Activated CD4-positive, alpha-beta T cell treated with anti-CD3 and anti-CD28 coated beads for 36 hours (primary cell): ENCODE results near the gene KDM8. TPM values are rescaled to one million over a fixed set of nuclear protein-coding genes. Genes with fewer than 3 reads are reported as not detected.
"Not testable (repeated sequence)": the region's sequence is repeated elsewhere in the genome, so short reads cannot be mapped to it uniquely, and the experiment has no call there.

Experiments used
- ATAC-seq: fragments of 200-7000 bp; cut with Tn5 transposase; one replicate; pipeline ENCODE4 v1.10.0; 2021; ENCODE audit warnings: mild to moderate bottlenecking, moderate library complexity
- CTCF ChIA-PET: fragments of 350-600 bp; sonication (Branson Sonifier 250); formaldehyde crosslinking; loops from one replicate; lab custom pipeline; 2021; ENCODE audit warnings: antibody characterized with exemption; lab: Charles Lee
- POLR2A ChIA-PET: fragments of 350-600 bp; sonication (Branson Sonifier 250); formaldehyde crosslinking; loops from one replicate; lab custom pipeline; 2021; ENCODE audit warnings: antibody characterized with exemption, inconsistent platforms; lab: Charles Lee
- DNase-seq: peaks from one replicate; pipeline ENCODE4 v3.0.0-alpha.2; 2020
- H3K27ac Mint-ChIP-seq: one replicate; pipeline ENCODE4 v1.8.0; 2021; ENCODE audit warnings: mixed read lengths
- H3K27me3 Mint-ChIP-seq: one replicate; pipeline ENCODE4 v1.8.0; 2021; ENCODE audit warnings: mixed read lengths
- H3K36me3 Mint-ChIP-seq: one replicate; pipeline ENCODE4 v1.8.0; 2021; ENCODE audit warnings: low read depth, mixed read lengths
- H3K4me1 Mint-ChIP-seq: one replicate; pipeline ENCODE4 v1.8.0; 2021; ENCODE audit warnings: mixed read lengths
- H3K4me3 Mint-ChIP-seq: one replicate; pipeline ENCODE4 v1.8.0; 2021; ENCODE audit warnings: mild to moderate bottlenecking, moderate library complexity, mixed read lengths
- H3K9me3 Mint-ChIP-seq: one replicate; pipeline ENCODE4 v1.8.0; 2021; ENCODE audit warnings: low read depth, mixed read lengths
- intact Hi-C, 2 experiments: fragments of 100-400 bp; cut with DNase I in 1 of 2; cut with micrococcal nuclease in 1 of 2; formaldehyde crosslinking; loops; one replicate each; pipeline versions ENCODE4 v1.14.2 to v1.15.1; 2022 to 2024; cut with DNase I, micrococcal nuclease
- total RNA-seq, 2 experiments: library from RNA; stranded (reverse); gene quantifications; one replicate each; pipeline ENCODE4 v1.2.3, GENCODE V29; 2021

The KDM8 gene
- total RNA-seq, 2 experiments from 2014 or later = 9.8 to 10.4 TPM

GRCh38 chr16:27191352-27191924, 11.9 kb upstream of the KDM8 start:
- POLR2A ChIA-PET = no interaction called here
- H3K36me3 Mint-ChIP-seq = peaks cover 6% of the 10 kb centered on the region

GRCh38 chr16:27193300-27193990, 9.9 kb upstream of the KDM8 start:
- ChIA-PET CTCF (interaction anchor here (0.6 to 2.6 kb wide), 4 partner anchors 13 to 89 kb away, joined by 3 to 10 read pairs (median 6); no protein-coding TSS in a partner anchor), POLR2A (interaction anchor here (0.5 to 1.2 kb wide), 3 partner anchors 10 to 22 kb away, joined by 3 to 8 read pairs (median 3); partner anchors contain the start of gene KDM8)
- Mint-ChIP-seq H3K4me1 (peaks cover 37% of the 10 kb centered on the region), H3K36me3 (peaks cover 6% of the 10 kb centered on the region), H3K9me3 (peaks cover 13% of the 10 kb centered on the region), H3K27me3 (no peaks in the 10 kb centered on the region), H3K27ac (no peak overlapping the region), H3K4me3 (no peak overlapping the region)
- no peak for ATAC-seq
- intact Hi-C loops = no loop called here
- DNase-seq = no peak

More at GRCh38 chr16:27191352-27191924, 11.9 kb upstream of the KDM8 start:
- Mint-ChIP-seq H3K27me3 (no peaks in the 10 kb centered on the region), H3K9me3 (peaks cover 13% of the 10 kb centered on the region), H3K27ac (no peak overlapping the region), H3K4me3 (no peak overlapping the region), H3K4me1 (peaks cover 21% of the 10 kb centered on the region)
- DNase-seq (no peak), ATAC-seq (no peak)
- intact Hi-C loops = no loop called here
- CTCF ChIA-PET = interaction anchor here (0.7 kb wide), 1 partner anchor 10 kb away, joined by 3 read pairs; no protein-coding TSS in a partner anchor

- Mint-ChIP-seq H3K27ac (no peak overlapping the region), H3K4me3 (no peak overlapping the region), H3K27me3 (no peaks in the 10 kb centered on the region), H3K9me3 (peaks cover 16% of the 10 kb centered on the region), H3K36me3 (peaks cover 6% of the 10 kb centered on the region), H3K4me1 (peaks cover 54% of the 10 kb centered on the region)
- no peak for DNase-seq
- CTCF ChIA-PET = interaction anchor here (0.9 to 1.9 kb wide), 2 partner anchors 9 to 16 kb away, joined by 3 to 6 read pairs; no protein-coding TSS in a partner anchor
- ATAC-seq = no peak
- POLR2A ChIA-PET = no interaction called here
- intact Hi-C loops = no loop called here
Measured at GRCh38 chr16:27195076-27195741, 8.1 kb upstream of the KDM8 start.

GRCh38 chr16:27195941-27196595, 7.3 kb upstream of the KDM8 start:
- ATAC-seq (peak; percentile 74), DNase-seq (peak; percentile 38)
- Mint-ChIP-seq H3K27me3 (no peaks in the 10 kb centered on the region), H3K4me3 (no peak overlapping the region), H3K27ac (peak overlapping the region; percentile 40), H3K4me1 (peaks cover 62% of the 10 kb centered on the region), H3K36me3 (peaks cover 6% of the 10 kb centered on the region), H3K9me3 (peaks cover 16% of the 10 kb centered on the region)
- POLR2A ChIA-PET = interaction anchor here (0.6 kb wide), 1 partner anchor 121 kb away, joined by 3 read pairs; no protein-coding TSS in a partner anchor
- intact Hi-C loops = no loop called here
- CTCF ChIA-PET = interaction anchor here (0.6 to 1.9 kb wide), 4 partner anchors 10 to 437 kb away, joined by 3 to 6 read pairs (median 3); no protein-coding TSS in a partner anchor

- Mint-ChIP-seq H3K36me3 (peaks cover 6% of the 10 kb centered on the region), H3K27ac (peak overlapping the region; percentile 44), H3K9me3 (peaks cover 16% of the 10 kb centered on the region), H3K27me3 (no peaks in the 10 kb centered on the region), H3K4me3 (no peak overlapping the region), H3K4me1 (peaks cover 68% of the 10 kb centered on the region)
- ChIA-PET POLR2A (no interaction called here), CTCF (interaction anchor here (0.8 to 1.9 kb wide), 4 partner anchors 16 to 49 kb away, joined by 3 to 8 read pairs (median 5); no protein-coding TSS in a partner anchor)
- no peak for DNase-seq
- ATAC-seq = no peak
- intact Hi-C loops = no loop called here
Measured at GRCh38 chr16:27197004-27197403, 6.3 kb upstream of the KDM8 start.

- H3K27ac Mint-ChIP-seq = peak overlapping the region; percentile 70
- no peak for DNase-seq
- ChIA-PET POLR2A (no interaction called here), CTCF (interaction anchor here (1.0 to 2.4 kb wide), 7 partner anchors 10 to 36 kb away, joined by 3 to 9 read pairs (median 5); no protein-coding TSS in a partner anchor)
- no peak overlapping the region for H3K4me3 Mint-ChIP-seq
- no peaks in the 10 kb centered on the region for H3K27me3 Mint-ChIP-seq
- peaks cover 81% of the 10 kb centered on the region for H3K4me1 Mint-ChIP-seq
- intact Hi-C loops = loop anchor here in 1 of 2 experiments (1.0 kb wide), 1 partner anchor 37 kb away; no protein-coding TSS in a partner anchor
- H3K9me3 Mint-ChIP-seq = peaks cover 16% of the 10 kb centered on the region
- H3K36me3 Mint-ChIP-seq = peaks cover 6% of the 10 kb centered on the region
- no peak for ATAC-seq
Measured at GRCh38 chr16:27198451-27199234, 4.7 kb upstream of the KDM8 start.

- peaks cover 81% of the 10 kb centered on the region for H3K4me1 Mint-ChIP-seq
- ChIA-PET POLR2A (interaction anchor here (1.2 kb wide), 1 partner anchor 30 kb away, joined by 3 read pairs; no protein-coding TSS in a partner anchor), CTCF (interaction anchor here (1.0 to 2.4 kb wide), 7 partner anchors 18 to 169 kb away, joined by 3 to 11 read pairs (median 5); no protein-coding TSS in a partner anchor)
- H3K9me3 Mint-ChIP-seq = peaks cover 16% of the 10 kb centered on the region
- DNase-seq (no peak), ATAC-seq (no peak)
- H3K27me3 Mint-ChIP-seq = no peaks in the 10 kb centered on the region
- peak overlapping the region; percentile 70 for H3K27ac Mint-ChIP-seq
- intact Hi-C loops = no loop called here
- no peak overlapping the region for H3K4me3 Mint-ChIP-seq
- peaks cover 9% of the 10 kb centered on the region for H3K36me3 Mint-ChIP-seq
Measured at GRCh38 chr16:27199235-27199586, 4.1 kb upstream of the KDM8 start.

GRCh38 chr16:27199736-27200135, 3.6 kb upstream of the KDM8 start:
- CTCF ChIA-PET = interaction anchor here (0.8 to 2.4 kb wide), 8 partner anchors 18 to 168 kb away, joined by 3 to 11 read pairs (median 4); no protein-coding TSS in a partner anchor
- Mint-ChIP-seq H3K27ac (peak overlapping the region; percentile 89), H3K27me3 (no peaks in the 10 kb centered on the region), H3K9me3 (peaks cover 10% of the 10 kb centered on the region), H3K4me3 (peak overlapping the region; percentile 22), H3K4me1 (peaks cover 79% of the 10 kb centered on the region), H3K36me3 (peaks cover 6% of the 10 kb centered on the region)
- peak; percentile 29 for DNase-seq
- intact Hi-C loops = loop anchor here (5.0 kb wide), 3 partner anchors 32 to 1942 kb away; partner anchors contain the start of genes APOBR (in 1 of the 2), CLN3 (in 1 of the 2) and ZKSCAN2 (in 1 of the 2)
- no peak for ATAC-seq
- POLR2A ChIA-PET = interaction anchor here (1.2 kb wide), 1 partner anchor 30 kb away, joined by 3 read pairs; no protein-coding TSS in a partner anchor

- ATAC-seq, H3K9me3 Mint-ChIP-seq, CTCF ChIA-PET, H3K36me3 Mint-ChIP-seq, DNase-seq, POLR2A ChIA-PET, H3K27me3 Mint-ChIP-seq, H3K4me3 Mint-ChIP-seq: not testable (repeated sequence)
- intact Hi-C loops = loop anchor here (5.0 kb wide), 3 partner anchors 34 to 1944 kb away; partner anchors contain the start of genes APOBR (in 1 of the 2), CLN3 (in 1 of the 2) and ZKSCAN2 (in 1 of the 2)
- H3K4me1 Mint-ChIP-seq = peaks cover 68% of the 10 kb centered on the region
- peak overlapping the region; percentile 89 for H3K27ac Mint-ChIP-seq
Measured at GRCh38 chr16:27200914-27201313, 2.4 kb upstream of the KDM8 start.
